ENCODE results near the gene CR1.
"Not testable (repeated sequence)": the region's sequence is repeated elsewhere in the genome, so short reads cannot be mapped to it uniquely, and the experiment has no call there.

Gene CR1

DNA sequence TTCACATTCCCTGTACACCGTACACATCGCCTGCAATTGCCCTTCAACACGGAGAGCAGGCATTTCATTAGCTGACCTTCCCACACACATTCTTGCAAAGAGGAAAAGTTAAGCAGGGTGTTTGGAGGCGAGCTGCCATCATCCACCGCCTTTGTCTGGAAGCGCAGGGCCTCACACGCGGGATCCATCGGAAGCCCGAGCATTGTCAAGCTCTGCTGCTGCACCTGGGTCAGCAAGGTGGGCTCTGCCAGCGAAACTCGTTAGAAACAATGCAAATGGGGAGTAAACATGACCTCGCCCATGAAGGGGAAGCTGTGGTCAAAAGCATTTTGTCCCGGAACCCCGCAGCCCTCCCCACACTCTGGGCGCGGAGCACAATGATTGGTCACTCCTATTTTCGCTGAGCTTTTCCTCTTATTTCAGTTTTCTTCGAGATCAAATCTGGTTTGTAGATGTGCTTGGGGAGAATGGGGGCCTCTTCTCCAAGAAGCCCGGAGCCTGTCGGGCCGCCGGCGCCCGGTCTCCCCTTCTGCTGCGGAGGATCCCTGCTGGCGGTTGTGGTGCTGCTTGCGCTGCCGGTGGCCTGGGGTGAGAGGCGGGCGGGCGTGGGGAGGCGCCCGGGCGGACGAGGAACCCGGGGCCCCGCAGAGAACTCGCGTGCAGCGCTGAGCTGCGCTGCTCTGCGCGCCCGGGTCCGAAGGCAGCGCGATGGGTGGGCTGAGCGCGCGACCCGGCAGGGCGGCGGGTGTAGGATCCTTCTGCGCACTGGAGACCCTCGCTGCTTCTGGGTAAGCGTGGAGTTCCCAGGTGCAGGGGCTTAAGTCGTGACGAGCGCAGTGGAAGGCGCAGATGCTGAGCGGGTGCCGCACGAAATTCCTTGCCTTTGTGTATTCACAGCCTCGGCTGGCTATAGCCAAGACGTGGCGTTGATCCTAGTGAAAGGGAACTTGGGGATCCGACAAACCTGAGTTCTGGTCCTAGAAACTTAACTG lies at the start of gene CR1:
TSS of gene CR1 (plus strand) at position 357 of the 992 bp plus-strand sequence. CDS start at position 468, 111 bp downstream.
- DNase-seq: peak; percentile 53

DNA sequence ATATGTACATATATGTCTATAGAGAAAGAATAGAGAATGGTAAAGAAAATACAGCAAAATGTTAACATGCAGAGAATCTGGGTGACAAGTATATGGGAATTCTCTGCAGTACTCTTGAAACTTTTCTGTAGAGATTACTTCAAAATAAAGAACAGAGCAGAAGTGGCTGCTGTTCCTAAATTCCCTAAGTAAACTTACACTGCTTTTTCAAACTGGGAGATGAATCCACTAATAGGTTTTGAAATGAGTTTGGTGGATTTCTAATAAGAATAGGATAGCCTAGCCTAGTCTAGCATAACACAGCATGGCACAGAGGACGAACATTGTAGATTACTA lies 42.3 kb upstream of the CR1 start:
- no peak for DNase-seq

DNA sequence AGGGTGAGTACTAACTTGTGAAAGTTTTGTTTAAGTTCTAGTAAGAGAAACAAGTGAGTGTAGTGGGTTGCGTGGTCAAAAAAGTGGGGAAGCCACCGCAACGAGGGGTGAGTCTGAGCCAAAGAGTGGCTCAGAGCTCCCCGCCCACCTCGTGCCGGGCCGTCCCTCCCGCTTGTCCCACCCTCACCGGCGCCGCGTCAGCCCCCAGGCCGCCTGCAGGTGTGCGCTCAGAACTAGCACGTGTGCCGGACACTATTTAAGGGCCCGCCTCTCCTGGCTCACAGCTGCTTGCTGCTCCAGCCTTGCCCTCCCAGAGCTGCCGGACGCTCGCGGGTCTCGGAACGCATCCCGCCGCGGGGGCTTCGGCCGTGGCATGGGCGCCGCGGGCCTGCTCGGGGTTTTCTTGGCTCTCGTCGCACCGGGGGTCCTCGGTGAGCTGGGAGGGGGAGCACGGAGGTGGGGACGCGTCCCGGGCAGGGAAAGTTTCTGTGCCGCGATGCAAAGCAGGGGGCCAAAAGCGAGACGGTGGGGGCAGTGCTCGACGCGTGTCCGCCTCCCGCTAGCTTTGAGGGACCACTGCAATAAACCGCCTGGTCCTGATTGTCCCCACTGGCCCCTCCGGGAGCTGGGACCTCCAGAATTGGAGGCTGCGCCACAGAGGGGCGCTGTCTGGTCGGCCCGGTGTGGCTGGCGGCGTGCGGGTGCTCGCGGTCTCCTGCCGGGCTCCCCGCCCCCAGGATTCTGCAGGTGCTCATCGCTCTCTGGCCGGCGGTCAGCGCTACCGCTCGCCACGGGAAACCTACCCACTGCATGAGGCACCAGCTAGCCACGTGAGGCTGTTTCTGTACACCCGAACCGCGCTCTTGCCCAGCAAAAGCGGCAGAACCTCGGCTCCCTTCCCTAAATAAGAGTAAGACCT lies 41.7 kb upstream of the CR1 start, which contains the start of gene CR2:
TSS of gene CR2 (plus strand) at position 283 of the 919 bp plus-strand sequence. CDS start at position 374, 91 bp downstream.
- peak; percentile 47 for DNase-seq

- no peak for DNase-seq
These were observed 40.7 kb upstream of the CR1 start for GRCh38 chr1:207455183-207455754.

DNA sequence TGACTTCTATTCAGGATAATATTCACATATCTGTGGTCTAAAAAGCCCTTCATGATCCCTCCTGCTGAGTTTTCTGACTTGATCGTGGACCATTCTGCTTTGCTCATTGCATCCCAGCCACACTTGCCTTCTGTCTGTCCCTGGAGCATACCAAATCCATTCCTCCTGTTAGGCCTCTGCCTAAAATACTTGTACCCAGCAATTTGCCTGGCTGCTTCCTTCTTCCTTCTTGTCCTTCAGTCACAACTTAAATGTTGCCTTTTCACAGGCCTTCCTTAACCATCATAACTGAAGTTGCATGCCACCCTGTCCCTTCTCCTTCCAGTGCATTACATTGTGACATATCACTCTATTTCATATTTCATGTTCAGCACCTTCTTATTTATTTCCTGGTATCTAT lies 37.5 kb upstream of the CR1 start:
- no peak for DNase-seq

GRCh38 chr1:207459008-207459407 lies 36.9 kb upstream of the CR1 start:
- no peak for DNase-seq

DNA sequence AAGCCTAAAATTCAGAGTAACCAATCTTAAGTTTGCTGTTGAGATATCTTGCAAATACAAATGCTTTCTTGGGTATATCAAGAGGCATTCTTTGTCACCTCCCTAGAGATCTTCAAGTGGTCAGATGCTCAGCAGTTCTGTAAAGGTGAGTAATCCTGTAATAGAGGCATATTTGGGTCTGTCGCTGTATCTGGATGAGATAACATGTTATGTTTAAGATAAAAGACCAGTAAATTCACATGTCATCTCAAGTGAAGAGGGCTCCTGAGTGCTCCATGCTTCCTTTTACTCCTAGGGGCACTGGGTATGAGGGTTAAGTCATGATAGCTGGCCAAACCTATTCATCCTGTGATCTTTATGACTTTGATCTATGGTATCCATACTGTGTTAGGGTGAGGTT lies 34.3 kb upstream of the CR1 start:
- DNase-seq: no peak

DNA sequence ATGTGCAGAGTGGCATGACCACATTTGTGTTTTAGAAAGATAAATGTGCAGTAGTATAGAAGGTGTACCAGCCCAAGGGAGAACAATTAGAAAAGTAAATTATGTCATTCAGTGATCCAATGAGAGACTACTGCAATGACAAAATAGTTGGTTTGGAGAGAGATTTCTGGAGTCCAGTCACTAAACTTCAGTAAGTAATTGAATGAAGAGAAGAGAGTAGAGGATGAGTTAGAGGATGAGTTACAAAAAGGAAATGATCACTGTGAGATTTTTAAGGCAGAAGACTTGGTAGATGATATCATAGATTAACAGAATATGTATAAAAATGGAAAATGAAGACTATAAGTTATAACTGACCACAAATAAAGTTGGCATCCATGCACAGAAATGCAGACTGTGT lies 33.4 kb upstream of the CR1 start:
- DNase-seq: no peak

- DNase-seq: no peak
These were observed 32.9 kb upstream of the CR1 start for GRCh38 chr1:207463021-207463420.

- no peak for DNase-seq
These were observed 32.4 kb upstream of the CR1 start for GRCh38 chr1:207463571-207463970.

DNA sequence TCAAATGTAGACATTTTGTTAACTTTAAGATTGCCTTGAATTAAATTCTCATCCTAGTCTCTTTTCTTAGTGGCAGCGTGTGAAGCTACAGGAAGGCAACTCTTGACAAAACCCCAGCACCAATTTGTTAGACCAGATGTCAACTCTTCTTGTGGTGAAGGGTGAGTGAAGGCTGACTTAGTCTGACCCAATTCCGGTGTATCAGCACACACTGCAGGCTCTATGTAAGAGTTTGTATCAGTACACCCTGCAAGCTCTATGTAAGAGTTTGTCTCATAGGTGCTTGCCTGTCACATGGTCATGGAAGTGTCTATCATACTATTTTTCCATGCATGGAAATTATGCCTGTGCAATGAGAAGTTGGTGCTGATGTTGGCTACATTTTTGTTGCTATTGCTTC lies 25.0 kb upstream of the CR1 start:
- no peak for DNase-seq

DNA sequence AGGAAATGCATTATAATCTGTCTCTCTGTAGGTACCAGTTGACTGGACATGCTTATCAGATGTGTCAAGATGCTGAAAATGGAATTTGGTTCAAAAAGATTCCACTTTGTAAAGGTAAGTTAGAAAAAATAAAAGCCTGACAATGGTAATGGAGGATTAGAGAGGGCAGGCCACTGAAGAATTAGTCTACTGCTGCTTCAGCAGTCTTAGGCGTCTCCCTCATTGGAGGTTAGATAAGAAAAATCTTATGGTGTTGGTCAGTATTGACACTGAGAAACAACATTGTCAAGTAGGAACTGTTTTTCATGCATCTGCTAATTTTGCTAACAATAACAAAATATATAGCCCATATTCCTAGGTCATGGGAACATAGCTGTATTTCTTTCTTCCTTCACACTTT lies 21.7 kb upstream of the CR1 start:
- no peak for DNase-seq

DNA sequence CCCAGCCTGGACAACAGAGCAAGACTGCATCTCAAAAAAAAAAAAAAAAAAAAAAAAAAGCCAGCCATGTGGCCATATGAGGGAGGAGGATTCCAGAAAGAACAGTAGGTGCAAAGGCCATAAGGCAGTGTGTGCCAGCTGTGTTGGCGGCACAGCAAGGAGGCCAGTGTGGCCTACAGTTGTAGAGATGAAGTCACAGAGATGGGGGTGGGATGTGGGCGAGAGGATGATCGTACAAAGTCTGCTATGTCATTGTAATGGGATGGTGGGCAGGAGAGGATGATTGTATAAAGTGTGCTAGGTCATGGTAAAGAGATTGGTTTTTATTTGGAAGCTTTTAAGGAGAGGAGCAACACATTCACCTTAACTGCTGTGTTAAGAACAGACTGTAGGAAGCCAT lies 9.8 kb upstream of the CR1 start:
- no peak for DNase-seq

- no peak for DNase-seq
These were observed 8.3 kb upstream of the CR1 start for GRCh38 chr1:207487636-207488035.

GRCh38 chr1:207493212-207493611 lies 2.7 kb upstream of the CR1 start:
- DNase-seq: no peak

- DNase-seq: no peak
These were observed 1.8 kb upstream of the CR1 start for GRCh38 chr1:207494171-207494570.

GRCh38 chr1:207495281-207495680 lies 676 bp upstream of the CR1 start:
- not testable (repeated sequence) for DNase-seq

DNA sequence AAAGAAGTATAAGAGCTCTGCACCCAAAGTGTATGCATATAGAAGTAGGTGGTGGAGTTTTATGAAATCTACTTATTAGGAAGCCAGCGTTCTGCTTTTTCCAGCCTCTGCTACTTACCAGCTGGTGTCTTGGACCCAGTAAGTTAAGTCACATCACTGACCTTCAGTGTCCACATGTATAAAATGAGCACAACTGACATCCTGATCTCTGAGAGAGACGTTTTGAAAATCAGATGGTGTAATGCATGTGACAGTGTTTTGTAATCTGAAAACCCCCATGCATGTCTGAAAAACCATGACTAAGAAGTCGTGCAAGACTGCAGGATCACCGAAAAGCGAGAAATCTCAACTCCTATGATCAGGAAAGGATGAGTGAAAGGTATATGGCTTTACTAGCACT lies 2.0 kb downstream of the CR1 start:
- DNase-seq: no peak

DNA sequence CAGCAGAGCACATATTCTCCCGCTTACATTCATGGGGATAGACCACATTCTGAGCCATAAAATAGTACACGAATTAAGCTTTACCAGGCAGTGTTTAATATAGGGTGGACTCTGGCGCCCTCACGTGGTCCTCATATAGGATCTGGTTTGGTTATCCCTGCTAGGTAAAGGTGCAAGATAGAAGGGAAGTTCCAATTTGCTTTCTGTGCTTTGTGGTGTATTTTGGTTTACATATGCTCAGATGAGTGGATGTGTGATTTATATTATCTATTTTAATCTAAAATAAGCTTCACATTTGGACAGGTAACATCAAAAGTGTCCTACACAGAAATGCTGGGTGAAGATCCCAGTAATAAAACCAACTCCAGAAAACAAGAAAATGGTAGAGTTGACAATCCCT lies 3.6 kb downstream of the CR1 start:
- DNase-seq: peak; percentile 72

GRCh38 chr1:207500306-207500705 lies 4.3 kb downstream of the CR1 start:
- DNase-seq: no peak

DNA sequence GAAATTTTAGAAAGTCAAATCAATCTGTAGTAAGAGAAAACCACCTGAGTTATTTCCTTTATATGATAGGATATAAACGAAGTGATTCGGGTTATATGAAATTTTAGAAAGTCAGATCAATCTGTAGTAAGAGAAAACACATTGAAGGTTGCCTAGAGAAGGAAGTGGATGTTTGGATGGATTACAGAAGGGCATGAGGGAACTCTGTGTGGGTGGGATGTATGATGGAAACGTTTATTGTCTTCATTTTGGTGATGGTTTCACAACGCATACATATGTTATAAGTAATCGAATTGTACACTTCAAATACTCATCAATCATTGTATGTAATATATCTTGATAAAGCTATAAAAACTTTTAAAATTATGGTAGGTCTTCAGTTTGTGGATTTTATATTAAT lies 5.1 kb downstream of the CR1 start:
- no peak for DNase-seq

GRCh38 chr1:207502726-207503125 lies 6.8 kb downstream of the CR1 start:
- no peak for DNase-seq

DNA sequence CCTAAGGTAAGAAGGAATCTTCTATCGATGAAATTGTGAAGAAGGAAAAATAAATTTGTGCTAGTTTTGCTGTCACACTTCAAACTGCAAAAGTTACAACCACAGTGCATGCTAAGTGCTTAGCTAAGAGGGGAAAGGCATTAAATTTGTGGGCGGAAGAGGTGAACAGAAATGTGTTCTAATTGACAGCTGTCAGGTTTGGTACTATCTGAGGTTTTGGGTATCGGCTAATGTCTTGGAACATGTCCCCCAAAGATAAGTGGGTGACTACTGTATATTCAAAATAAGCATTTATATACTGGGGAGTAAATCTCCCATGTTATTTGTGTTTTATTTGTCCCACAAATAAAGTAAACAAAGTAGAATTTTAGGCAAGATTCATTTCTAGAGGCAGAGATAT lies 8.0 kb downstream of the CR1 start:
- DNase-seq: no peak
